HG03460 (cell line): ENCODE data around the gene KIAA1328.

Source experiments
- ATAC-seq: cut with Tn5 transposase; IDR thresholded peaks from one replicate; pipeline ENCODE4 v1.9.1; 2021; ENCODE audit not compliant: unreplicated experiment

KIAA1328 gene

DNA sequence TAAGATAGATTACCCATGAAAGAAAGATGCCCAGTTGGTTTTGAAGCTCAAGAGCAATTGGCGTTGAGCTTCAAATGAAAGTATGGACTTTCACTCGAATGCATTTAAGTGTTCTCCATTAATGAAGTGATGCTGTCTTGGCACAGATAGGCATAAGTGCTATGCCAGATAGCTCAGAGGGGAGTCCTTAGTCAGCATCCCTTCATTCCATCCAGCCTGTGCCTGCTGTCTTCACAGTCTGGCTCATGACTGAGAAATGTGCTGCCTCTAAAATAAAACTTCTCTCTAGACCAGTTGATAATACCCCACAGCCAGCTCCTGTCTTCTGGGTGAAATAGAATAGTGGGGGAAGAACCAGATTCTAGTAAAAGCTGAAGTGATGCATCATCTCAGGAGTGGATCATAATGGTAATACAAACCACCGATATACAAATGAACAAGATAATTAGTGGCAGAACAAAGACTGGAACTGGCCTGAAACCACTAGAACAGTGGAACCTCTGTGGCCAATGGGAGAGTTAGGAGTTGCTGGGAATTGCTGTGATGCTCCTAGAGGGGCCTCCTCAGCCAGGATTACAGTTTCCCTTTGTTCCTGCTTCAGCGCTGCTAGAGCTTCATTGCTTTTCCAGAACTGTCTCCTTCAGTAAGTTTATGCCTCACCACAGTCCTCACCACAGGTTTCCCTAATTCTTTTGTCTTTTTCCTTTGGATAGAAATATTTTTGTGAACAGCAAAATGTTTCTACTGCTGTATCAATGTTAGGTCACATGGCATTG is 359.3 kb downstream of the KIAA1328 start:
- ATAC-seq: no peak

DNA sequence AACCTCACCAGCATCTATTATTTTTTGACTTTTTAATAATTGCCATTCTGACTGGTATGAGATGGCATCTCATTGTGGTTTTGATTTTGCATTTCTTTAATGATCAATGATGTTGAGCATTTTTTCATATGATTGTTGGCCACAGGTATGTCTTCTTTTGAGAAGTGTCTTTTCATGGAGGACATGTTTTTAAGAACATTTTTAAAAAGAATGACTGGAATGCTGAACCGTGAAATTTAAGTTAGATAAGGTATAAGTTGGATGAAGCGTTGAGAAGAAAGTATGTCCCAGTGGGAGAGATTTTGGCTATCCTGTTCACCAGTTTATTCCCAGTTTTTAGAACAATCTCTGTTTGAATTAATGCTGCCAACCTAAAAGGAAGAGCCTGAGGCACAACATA is 370.8 kb downstream of the KIAA1328 start:
- no peak for ATAC-seq

DNA sequence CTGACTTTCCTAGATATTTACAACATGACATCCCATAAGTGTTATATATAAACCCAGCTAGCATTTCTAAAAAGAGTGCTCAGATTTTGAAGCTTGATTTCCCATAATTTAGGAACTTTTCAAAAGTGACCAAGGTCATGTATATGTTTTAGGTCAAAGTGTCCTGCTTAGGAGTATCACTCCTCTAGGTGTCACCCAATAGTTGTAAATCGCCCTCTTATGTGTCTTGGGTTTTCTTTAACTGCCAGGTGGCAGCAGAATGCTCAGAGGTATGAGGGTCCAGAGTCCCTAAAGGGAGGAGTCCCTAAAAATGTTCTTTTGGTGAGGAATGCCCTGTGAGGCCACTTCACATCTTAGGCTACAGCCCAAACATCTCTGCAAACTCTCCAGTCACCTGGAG is 378.4 kb downstream of the KIAA1328 start:
- no peak for ATAC-seq

DNA sequence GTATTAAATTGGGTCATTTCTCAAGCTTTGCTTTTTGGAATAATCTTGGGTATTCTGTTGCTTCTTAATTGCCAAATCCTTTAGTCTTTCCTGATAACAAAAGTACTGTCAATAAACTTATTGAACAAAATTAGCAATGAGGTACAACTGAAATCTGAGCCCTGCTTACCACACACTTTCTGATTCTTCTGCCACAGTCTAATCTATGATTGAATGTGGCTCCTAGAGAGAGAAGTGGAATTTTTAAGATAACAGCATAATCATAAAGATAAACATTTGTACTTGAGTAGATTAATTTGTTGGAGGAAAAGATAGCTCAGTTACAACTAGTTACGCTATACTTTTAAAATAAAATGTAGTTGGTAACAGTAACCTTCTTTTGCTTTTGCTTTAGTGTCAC is 381.9 kb downstream of the KIAA1328 start:
- no peak for ATAC-seq

DNA sequence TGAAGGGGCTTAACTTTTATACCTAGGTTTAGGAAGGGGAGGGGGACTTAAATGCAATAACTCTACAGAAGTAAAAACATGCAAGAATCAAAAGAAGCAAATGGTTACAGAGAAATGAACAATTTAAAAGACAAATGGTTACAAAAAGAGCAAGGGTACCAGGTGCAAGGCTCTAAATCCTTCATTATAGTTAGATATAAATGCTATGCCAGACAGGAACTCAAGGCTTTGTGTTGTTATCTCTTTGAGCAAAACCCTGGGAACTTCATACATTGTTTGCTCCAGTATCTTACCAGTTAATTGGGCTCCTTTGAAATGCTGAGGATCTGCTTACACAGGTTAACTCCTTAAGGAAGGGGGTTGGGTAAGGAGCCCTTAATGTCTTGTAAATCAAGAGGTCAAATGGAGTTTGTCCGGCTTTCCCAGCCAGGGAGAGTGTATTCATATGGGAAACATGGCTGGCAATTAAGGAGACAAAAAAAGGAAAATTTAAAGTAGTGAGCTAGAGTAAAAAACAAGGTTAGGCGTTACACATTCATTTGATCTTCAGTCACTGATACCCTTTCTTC is 389.2 kb downstream of the KIAA1328 start:
- no peak for ATAC-seq

DNA sequence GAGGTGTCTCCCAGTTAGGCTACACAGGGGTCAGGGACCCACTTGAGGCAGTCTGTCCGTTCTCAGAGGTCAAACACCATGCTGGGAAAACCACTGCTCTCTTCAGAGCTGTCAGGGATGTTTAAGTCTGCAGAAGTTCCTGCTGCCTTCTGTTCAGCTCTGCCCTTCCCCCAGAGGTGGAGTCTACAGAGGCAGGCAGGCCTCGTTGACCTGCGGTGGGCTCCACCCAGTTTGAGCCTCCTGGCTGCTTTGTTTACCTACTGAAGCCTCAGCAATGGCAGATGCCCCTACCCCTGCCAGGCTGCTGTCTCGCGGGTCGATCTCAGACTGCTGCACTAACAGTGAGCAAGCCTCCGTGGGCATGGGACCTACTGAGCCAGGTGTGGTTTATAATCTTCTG is 390.3 kb downstream of the KIAA1328 start:
- no peak for ATAC-seq

DNA sequence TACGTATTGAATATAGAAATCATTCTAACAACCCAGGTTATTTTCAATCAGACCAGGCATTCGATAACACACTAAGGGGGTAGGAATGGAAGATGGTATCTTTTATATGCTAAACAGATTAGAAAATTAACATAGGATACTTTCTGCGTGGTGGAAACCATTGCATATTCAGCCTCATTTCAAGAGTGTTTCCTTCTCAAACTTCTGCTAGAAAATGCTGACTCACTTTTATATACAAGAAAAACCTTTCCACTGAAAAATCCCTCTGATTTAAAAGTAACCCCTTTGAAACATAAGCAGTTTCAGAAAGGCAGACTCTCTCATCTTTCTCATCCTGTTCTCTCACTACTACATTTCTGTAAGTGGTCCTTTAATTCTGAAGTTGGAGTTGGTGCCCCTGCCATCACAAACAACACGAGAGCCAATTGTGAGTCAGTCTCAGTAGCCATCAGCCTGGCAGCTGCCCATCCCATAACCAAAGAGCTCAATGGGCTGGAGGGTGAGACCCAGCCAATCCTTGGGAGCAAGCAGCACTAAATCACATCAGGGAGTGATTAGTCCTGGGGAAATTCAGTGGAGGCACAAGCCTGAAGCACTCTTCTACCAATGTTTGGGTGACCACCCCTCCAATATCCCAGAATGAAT is 393.5 kb downstream of the KIAA1328 start:
- ATAC-seq: no peak

DNA sequence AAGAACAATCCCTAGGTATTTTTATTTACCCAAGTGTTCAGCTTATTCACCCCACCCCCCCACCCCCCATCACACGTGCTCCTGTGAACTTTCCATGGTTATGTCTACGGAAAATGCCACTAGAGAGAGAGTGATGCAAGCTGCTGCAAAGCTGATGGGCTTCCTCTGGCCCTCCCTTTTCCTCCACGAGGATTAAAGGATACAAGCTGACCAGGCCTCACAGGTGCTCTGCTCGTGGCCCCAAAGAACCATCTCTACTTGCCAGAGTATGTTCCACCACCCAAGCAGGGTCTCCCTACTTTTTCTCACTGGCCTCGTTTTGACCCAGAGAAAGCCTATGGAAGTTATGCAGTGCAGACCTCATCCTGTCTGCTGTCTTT is 394.1 kb downstream of the KIAA1328 start:
- ATAC-seq: no peak

DNA sequence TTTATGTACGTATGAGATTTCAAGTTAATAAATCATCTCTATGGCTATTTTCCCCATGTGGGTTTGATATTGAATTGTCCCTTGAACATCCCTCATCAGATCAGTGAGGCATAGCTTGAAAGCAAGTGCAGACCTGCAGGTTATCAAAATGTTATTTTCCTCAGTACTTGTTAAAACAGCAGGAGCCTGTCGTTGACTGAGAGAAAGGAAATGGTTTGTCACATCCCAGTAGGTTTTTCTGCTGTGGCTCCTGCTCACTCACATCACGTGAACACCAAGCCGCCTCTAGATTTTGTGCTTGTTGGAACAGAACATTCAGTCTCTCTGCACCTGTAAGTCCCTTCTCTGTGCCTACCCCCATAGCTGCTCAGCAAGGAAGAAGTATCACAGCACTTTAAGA is 396.4 kb downstream of the KIAA1328 start:
- ATAC-seq: no peak

DNA sequence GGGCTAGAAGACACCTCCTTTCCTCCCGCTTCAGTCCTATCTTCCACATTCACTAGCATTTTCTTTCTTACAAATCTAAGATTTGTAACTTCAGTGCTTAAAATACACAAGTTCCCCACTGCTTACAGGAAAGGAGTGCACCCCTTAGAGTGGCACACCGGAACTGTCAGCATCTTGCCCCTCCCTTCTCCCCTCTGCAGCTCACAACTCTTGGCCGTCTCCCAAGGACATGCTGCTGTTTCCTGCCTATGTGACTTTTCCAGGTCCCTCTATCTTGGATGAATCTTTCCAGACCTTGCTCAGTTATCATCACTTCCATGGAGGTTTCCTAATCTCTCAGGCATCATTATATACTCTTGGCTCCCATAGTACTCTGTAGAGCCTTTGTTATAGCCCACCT is 401.8 kb downstream of the KIAA1328 start:
- no peak for ATAC-seq

DNA sequence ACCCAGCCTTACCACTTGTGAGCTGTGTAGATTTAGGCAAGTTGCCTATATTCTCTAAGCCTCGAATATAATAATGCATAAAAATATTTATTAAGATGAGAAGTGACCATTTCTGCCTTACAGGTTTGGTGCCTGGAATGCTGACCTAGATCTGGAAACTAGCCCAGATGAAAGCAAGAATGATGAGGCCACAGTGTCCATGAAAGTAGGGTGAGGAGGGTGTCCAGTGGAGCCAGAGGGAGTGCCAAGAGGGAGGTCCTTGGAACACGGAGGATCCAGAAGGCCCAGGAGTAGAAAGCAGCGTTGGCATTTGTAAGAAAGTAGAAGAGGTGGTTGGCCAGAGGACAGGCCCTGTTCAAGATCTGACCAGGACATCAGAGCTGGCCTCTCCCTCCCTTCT is 402.3 kb downstream of the KIAA1328 start:
- ATAC-seq: no peak

DNA sequence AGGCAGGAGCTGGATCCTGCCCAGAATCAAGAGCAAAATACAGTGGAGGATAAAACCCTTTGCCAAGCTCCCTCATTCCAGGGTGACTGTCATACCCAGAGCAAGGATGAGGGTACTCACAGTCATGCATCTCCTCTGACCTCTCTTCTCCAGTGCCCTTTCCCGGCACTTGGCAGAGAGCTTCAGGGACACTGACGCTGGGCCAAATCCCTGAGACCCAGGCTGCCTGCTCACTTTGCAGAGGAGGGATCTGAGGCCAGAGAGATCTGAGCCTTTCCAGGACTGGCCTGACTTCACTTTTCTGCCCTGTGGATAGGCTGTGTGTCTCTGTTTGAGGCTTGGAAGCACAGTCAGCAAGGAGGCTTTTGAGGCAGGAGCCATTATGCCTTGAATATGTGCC is 406.7 kb downstream of the KIAA1328 start:
- no peak for ATAC-seq

DNA sequence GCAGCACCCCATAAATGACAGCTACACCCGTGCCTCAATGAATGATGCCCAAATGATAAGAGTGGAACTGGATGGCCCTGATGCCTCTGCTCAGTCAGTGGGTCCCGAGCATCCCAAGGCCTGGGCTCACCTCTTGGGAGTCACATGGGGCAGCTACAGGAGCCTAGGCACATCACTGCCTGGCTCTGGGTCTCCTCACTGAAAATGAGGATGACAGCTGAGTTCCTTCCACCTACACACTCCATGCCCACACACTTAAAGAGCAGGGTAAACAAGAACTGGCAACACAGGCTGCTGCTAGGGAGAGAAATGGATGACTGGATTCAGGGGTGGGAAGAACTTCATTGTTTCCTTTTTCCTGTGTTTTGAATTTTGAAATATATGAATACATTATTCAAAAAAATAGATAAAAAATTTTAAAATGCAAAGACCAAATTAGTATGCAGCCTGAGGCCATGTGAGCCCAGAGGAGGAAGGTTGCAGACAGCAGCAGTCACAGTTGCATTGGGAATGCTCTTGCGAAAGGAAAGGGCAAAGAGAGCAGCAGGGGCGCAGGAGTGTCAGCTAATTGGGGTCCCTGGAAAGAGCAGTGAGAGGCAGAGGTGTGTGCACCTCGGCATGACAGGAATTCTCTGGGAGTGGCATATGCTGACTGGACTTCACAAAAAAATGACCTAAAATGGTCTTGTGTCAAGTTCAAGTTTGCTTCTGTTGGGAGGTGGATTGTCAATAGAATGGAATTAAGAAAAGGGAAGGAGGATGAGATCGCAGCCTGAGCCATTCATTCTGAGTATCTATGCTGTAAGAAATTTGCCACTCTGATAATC is 409.6 kb downstream of the KIAA1328 start:
- no peak for ATAC-seq

DNA sequence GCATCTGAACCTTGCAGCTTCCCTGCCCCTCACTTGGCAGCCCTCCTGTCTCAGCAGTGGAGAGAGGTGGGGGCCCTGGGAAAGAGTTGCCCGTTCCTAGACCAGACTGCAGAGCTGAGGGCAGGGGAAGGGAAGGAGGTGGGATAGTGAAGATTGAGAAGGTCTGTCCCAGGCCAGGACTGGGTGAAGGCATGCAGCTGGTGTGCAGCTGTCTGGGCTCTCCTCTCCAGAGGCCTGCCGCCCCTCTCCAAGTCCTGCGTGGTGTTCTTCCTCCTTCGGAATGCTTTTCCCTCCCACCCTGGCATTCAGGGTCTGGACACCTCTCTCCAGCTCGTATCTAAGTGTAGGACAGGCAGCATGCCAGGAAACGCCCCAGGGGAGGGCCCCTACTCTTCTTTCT is 413.2 kb downstream of the KIAA1328 start:
- ATAC-seq: no peak

DNA sequence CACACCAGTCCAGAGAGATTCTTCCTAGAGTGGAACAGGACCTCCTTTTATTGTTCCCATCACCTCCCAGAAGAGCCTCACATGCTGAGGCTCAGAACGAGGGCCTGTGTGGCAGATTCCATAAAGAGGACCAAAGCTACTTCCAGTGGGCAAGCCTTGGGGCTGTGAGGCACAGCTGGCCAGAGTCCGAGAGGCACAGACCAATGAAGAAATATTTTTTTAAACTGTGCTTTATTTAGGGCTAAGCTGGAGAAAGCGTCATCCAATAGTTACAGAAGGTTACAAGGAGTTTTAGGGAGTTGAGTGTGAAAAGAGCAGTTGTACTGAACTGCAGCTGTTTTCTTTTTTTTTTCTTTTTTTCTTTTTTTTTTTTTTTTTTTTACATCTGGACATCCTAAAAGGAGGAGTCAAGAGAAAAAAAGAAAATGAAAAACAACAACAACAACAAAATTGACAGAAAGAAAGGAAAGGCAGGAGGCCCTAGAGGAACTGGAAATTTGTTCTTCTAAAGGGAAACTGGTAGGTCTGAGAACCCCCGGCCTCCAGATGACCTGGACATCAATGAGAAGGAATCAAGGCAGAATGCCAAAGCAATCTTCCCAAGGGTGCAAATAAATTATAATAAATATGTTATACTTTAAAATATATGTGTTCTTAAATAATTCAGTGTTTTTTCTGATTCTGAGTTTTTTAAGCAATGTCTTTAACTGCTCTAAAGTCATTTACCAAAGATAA is 414.1 kb downstream of the KIAA1328 start:
- ATAC-seq: no peak

DNA sequence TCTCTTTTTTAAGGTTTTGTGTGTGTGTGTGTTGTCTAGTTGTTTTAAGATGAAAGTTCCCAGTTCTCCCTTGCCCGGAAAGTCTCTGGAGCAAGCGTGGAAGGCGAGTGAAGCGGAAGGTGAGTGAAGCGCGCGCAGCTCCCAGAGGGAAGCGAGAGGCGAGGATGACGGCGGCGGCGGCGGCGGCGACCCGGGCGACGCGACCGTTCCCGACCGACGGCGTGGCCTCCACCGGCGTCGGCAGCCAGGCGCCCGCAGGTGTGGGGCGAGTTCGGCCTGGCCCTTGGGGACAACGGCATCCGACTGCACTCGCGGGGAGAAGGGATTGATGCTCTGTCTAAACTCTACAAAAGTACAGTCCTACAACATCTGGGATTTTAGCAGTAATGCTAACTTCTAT is 414.8 kb downstream of the KIAA1328 start:
- ATAC-seq: no peak

DNA sequence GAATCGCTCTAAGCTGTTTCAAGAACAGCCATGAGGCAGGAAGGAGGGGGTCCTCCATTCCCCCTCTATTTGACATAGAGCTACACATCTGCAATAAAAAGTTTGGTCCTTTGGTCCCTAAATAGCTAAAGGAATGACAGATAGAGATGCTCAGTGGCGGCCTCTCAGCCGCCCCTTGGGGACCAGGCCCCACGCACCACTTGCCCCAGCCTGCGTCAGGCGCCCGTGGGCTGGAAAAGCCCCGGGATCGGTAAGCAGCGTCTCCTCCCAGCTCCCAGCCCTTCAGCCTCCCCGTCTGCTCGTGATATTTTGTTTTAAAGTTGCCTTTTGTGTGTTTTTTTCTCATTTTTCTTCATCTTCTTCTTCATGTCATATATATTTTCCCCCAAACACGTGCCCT is 415.7 kb downstream of the KIAA1328 start:
- ATAC-seq: no peak

DNA sequence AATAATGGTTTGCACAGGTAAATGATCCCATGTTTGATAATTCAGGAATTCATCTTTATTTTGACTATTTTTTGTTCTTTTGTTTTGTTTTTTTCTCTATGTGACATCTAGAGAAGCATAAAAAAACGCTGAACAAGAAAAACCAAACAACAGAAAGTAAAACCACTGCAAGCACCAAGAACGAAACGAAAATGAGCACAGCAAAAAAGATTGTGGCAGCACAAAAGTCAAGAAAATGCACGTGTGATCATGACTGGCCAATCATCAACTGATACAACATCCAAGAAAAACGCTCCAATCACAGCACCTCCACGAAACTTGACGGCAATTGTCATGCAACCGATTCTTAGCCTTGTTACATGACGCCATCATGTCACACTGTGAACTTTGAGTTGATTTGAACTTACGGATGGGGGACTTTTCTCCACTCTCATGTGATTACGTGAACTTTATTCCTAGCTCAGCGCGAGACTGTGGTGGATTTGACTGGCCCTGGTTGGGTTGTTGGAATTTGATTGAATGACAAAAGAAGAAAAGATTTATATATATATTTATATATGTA is 417.9 kb downstream of the KIAA1328 start:
- no peak for ATAC-seq

DNA sequence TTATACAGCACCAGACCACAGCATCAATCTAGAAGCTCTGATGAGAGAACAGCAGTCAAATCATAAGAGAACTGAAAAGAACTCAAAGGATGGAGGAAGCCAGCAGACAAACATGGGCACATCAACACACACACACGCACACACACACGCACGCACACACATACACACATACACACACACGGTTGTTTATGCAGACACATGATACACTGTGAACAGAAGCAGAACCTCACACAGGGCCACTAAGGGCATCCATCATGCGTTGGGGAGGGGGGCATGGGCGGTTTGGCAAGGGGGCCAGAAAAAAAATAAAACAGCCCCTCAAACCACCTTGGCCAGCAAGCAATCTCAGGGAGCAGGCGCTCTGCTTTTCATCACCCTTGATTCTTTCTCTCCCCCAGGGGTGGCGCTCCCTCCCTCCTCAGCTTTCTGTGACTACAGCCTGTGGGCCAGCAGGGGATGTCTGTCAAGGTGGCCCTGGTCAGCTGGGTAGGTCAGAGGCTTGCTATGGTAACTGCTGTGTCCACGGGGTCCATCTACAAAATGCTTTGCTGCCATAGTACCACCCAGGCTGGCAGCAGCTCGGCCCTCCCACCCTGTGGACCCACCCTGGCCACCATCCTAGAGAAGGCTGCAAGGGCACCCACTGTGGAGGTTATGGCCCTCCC is 418.7 kb downstream of the KIAA1328 start:
- ATAC-seq: no peak

DNA sequence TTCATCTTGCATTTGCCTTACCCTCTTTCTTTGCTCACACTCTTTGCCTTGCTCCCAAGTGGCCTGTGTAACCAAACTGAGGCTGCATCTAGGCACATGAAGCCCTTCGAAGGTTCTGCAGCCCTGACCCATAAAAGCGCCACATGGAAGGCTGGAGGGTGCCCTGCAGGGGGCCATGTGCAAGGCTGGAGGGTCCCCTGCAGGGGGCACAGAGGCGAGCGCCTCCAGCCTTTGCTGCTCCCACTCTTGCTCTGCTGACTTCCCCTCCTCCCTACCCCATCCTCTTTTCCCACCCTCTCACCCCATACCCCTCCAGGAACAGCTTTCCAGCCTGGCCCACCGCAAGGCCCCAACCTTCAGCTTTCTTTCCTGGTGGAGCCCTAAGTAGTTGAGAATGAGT is 419.4 kb downstream of the KIAA1328 start:
- ATAC-seq: no peak
